Measurements from ENCODE around the gene PTPRH. TPM values are rescaled to one million over a fixed set of nuclear protein-coding genes. Genes with fewer than 3 reads are reported as not detected.
A peak's percentile ranks its signal among the peaks of the same experiment; 100 is the strongest.
"Not testable (repeated sequence)": the region's sequence is repeated elsewhere in the genome, so short reads cannot be mapped to it uniquely, and the experiment has no call there.

Gene PTPRH
- total RNA-seq, 1 donor from 2014 or later = 1.0 TPM

DNA sequence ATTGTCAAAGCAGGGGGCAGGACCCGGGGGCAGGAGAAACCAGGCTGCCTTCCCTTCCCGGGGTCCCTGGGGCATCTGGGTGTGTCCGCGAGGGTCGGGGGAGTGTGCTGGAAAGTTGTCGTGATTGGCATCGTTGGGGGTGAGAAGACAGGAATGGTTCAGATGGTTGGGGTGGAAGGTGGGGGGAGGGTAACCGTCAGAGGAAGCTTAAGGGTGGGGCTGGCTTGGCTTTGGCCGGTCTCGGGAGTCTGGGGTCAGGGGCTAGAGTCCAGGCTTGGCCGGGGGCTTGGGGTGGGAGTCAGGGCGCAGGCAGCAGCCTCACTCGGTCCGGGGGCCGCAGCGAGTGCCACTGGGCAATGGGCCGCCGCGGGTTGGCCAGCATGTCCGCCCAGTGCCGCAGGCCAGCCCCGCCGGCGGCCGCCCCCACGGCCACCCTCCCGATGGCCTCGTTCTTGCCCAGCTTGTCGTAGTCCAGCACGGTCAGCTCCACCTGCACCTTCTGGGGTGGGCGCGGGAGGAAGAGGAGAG is 36.1 kb downstream of the PTPRH start:
- H3K36me3 Mint-ChIP-seq (ENCODE audit: low read depth, unreplicated experiment) = no peaks in the 10 kb centered on the region
- TF ChIP-seq EZH2 (IDR thresholded peaks at IDR 0.05; ENCODE audit: insufficient read depth, low read length) = no peak
- TF ChIP-seq, protein P1, sequence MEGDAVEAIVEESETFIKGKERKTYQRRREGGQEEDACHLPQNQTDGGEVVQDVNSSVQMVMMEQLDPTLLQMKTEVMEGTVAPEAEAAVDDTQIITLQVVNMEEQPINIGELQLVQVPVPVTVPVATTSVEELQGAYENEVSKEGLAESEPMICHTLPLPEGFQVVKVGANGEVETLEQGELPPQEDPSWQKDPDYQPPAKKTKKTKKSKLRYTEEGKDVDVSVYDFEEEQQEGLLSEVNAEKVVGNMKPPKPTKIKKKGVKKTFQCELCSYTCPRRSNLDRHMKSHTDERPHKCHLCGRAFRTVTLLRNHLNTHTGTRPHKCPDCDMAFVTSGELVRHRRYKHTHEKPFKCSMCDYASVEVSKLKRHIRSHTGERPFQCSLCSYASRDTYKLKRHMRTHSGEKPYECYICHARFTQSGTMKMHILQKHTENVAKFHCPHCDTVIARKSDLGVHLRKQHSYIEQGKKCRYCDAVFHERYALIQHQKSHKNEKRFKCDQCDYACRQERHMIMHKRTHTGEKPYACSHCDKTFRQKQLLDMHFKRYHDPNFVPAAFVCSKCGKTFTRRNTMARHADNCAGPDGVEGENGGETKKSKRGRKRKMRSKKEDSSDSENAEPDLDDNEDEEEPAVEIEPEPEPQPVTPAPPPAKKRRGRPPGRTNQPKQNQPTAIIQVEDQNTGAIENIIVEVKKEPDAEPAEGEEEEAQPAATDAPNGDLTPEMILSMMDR (IDR thresholded peaks at IDR 0.05; ENCODE audit: insufficient read depth, low read depth, low read length) = no peak
- H4K20me1 ChIP-seq (ENCODE audit: insufficient read depth, low read length) = no peaks in the 10 kb centered on the region
- no peaks in the 10 kb centered on the region for H3K9me3 Mint-ChIP-seq (ENCODE audit: unreplicated experiment)
- peak overlapping the region; percentile 53 for H3K9ac ChIP-seq (ENCODE audit: low read length)
- peaks cover 5% of the 10 kb centered on the region for H3K4me1 Mint-ChIP-seq (ENCODE audit: low read depth, unreplicated experiment)
- peaks cover 54% of the 10 kb centered on the region for H3K27me3 Mint-ChIP-seq (ENCODE audit: low read depth, unreplicated experiment)
- H2AFZ ChIP-seq (ENCODE audit: low read depth, low read length) = peak overlapping the region; percentile 79
- peaks cover 13% of the 10 kb centered on the region for H3K4me1 ChIP-seq (ENCODE audit: insufficient read depth, low read length)
- peak overlapping the region; percentile 80 for H3K4me2 ChIP-seq (ENCODE audit: low read length)
- no peak overlapping the region for H3K27ac ChIP-seq (ENCODE audit: low read depth, low read length)
- no peaks in the 10 kb centered on the region for H3K36me3 ChIP-seq (ENCODE audit: insufficient read depth, low read length)
- no peak for DNase-seq (ENCODE audit: low read depth)
- H3K9me3 ChIP-seq (ENCODE audit: insufficient read depth, low read depth, low read length) = peaks cover 3% of the 10 kb centered on the region
- peak overlapping the region; percentile 68 for H3K4me3 ChIP-seq (ENCODE audit: insufficient read depth, low read depth, low read length)
- no peaks in the 10 kb centered on the region for H3K79me2 ChIP-seq (ENCODE audit: insufficient read depth, low read length)
- FAIRE-seq = no peak
- peaks cover 17% of the 10 kb centered on the region for H3K27me3 ChIP-seq (ENCODE audit: insufficient read depth, low read length)
- no peak overlapping the region for H3K27ac Mint-ChIP-seq (ENCODE audit: unreplicated experiment)
- H3K4me3 Mint-ChIP-seq (ENCODE audit: unreplicated experiment) = peak overlapping the region; percentile 83

DNA sequence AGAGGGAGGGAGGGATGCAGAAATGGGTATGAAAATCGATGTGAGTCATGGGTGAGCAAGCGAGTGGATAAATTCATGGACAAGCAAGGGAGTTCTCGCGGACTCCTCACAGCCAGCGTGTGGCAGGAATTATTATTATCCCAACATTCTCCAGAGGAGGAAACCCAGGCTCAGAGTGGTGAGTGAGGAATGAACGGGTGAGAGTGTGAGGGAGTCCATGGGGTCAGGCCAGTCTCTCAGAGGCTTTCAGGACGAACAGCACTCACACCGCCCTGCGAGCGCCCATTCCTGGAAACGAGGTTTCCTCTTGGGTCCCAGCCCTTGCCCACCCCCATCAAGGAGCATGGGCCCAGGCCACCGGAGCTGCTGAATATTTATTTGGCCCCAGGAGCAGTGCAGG is 36.6 kb downstream of the PTPRH start:
- Mint-ChIP-seq H3K27ac (ENCODE audit: unreplicated experiment) (no peak overlapping the region), H3K27me3 (ENCODE audit: low read depth, unreplicated experiment) (peaks cover 53% of the 10 kb centered on the region), H3K4me1 (ENCODE audit: low read depth, unreplicated experiment) (peaks cover 5% of the 10 kb centered on the region), H3K36me3 (ENCODE audit: low read depth, unreplicated experiment) (no peaks in the 10 kb centered on the region), H3K9me3 (ENCODE audit: unreplicated experiment) (no peaks in the 10 kb centered on the region), H3K4me3 (ENCODE audit: unreplicated experiment) (peak overlapping the region; percentile 83)
- H3K27ac ChIP-seq (ENCODE audit: low read depth, low read length) = peak overlapping the region; percentile 27
- no peaks in the 10 kb centered on the region for H3K79me2 ChIP-seq (ENCODE audit: insufficient read depth, low read length)
- H3K36me3 ChIP-seq (ENCODE audit: insufficient read depth, low read length) = no peaks in the 10 kb centered on the region
- DNase-seq (ENCODE audit: low read depth) (peak; percentile 53), FAIRE-seq (no peak)
- H3K4me3 ChIP-seq (ENCODE audit: insufficient read depth, low read depth, low read length) = peak overlapping the region; percentile 68
- peaks cover 3% of the 10 kb centered on the region for H3K9me3 ChIP-seq (ENCODE audit: insufficient read depth, low read depth, low read length)
- no peaks in the 10 kb centered on the region for H4K20me1 ChIP-seq (ENCODE audit: insufficient read depth, low read length)
- H3K4me1 ChIP-seq (ENCODE audit: insufficient read depth, low read length) = peaks cover 13% of the 10 kb centered on the region
- H2AFZ ChIP-seq (ENCODE audit: low read depth, low read length) = peak overlapping the region; percentile 79
- H3K27me3 ChIP-seq (ENCODE audit: insufficient read depth, low read length) = peaks cover 17% of the 10 kb centered on the region
- peak overlapping the region; percentile 80 for H3K4me2 ChIP-seq (ENCODE audit: low read length)
- H3K9ac ChIP-seq (ENCODE audit: low read length) = peak overlapping the region; percentile 50
- no peak for TF ChIP-seq EZH2 (IDR thresholded peaks at IDR 0.05; ENCODE audit: insufficient read depth, low read length)
- TF ChIP-seq, protein P1 (IDR thresholded peaks at IDR 0.05; ENCODE audit: insufficient read depth, low read depth, low read length) = peak; percentile 18

DNA sequence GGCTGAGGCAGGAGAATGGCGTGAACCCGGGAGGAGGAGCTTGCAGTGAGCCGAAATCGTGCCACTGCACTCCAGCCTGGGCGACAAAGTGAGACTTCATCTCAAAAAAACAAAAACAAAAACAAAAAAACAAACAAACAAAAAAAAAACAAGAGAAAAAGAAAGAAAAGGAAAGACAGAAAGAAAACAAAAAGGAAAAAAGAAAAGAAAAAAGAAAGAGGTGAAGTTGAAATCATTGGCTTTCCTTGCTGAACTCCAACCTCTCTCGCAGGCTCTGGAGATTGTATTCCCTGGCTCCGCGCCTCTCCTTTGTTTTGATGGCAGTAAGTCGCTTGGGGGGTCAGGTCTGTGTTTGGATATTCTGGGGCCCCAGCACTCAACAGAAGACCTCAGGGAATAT is 37.0 kb downstream of the PTPRH start:
- H3K27ac Mint-ChIP-seq (ENCODE audit: unreplicated experiment); H3K36me3 ChIP-seq (ENCODE audit: insufficient read depth, low read length); H3K4me1 Mint-ChIP-seq (ENCODE audit: low read depth, unreplicated experiment); H4K20me1 ChIP-seq (ENCODE audit: insufficient read depth, low read length); DNase-seq (ENCODE audit: low read depth); H3K9me3 ChIP-seq (ENCODE audit: insufficient read depth, low read depth, low read length); H3K36me3 Mint-ChIP-seq (ENCODE audit: low read depth, unreplicated experiment); FAIRE-seq; H3K9me3 Mint-ChIP-seq (ENCODE audit: unreplicated experiment); H3K79me2 ChIP-seq (ENCODE audit: insufficient read depth, low read length): not testable (repeated sequence)
- peak overlapping the region; percentile 79 for H2AFZ ChIP-seq (ENCODE audit: low read depth, low read length)
- H3K4me3 ChIP-seq (ENCODE audit: insufficient read depth, low read depth, low read length) = peak overlapping the region; percentile 68
- H3K4me1 ChIP-seq (ENCODE audit: insufficient read depth, low read length) = peaks cover 13% of the 10 kb centered on the region
- H3K27ac ChIP-seq (ENCODE audit: low read depth, low read length) = peak overlapping the region; percentile 27
- H3K9ac ChIP-seq (ENCODE audit: low read length) = peak overlapping the region; percentile 50
- peaks cover 19% of the 10 kb centered on the region for H3K27me3 ChIP-seq (ENCODE audit: insufficient read depth, low read length)
- H3K27me3 Mint-ChIP-seq (ENCODE audit: low read depth, unreplicated experiment) = peaks cover 50% of the 10 kb centered on the region
- H3K4me2 ChIP-seq (ENCODE audit: low read length) = peak overlapping the region; percentile 80
- H3K4me3 Mint-ChIP-seq (ENCODE audit: unreplicated experiment) = peak overlapping the region; percentile 83

Measured in astrocyte (in vitro differentiated cells and primary cell).